Muscle of arm (tissue), 12 donors: ENCODE results near the gene PTCH1. TPM values are rescaled to one million over a fixed set of nuclear protein-coding genes. Genes with fewer than 3 reads are reported as not detected.

Experiments used
- DNase-seq: peaks from one replicate; pipeline ENCODE4 v3.0.0-alpha.2; 2013
- polyA plus RNA-seq, 12 donors: library from polyadenylated mRNA; unstranded; fragments of 120-200 nt; gene quantifications; one replicate each; pipeline ENCODE4 v1.2.1, GENCODE V29; 2013; ENCODE audit not compliant: insufficient read length in 12 of 12

The PTCH1 gene
- polyA plus RNA-seq, 12 donors: 5.2 to 141 (median 8.8) TPM; not detected in 1

DNA sequence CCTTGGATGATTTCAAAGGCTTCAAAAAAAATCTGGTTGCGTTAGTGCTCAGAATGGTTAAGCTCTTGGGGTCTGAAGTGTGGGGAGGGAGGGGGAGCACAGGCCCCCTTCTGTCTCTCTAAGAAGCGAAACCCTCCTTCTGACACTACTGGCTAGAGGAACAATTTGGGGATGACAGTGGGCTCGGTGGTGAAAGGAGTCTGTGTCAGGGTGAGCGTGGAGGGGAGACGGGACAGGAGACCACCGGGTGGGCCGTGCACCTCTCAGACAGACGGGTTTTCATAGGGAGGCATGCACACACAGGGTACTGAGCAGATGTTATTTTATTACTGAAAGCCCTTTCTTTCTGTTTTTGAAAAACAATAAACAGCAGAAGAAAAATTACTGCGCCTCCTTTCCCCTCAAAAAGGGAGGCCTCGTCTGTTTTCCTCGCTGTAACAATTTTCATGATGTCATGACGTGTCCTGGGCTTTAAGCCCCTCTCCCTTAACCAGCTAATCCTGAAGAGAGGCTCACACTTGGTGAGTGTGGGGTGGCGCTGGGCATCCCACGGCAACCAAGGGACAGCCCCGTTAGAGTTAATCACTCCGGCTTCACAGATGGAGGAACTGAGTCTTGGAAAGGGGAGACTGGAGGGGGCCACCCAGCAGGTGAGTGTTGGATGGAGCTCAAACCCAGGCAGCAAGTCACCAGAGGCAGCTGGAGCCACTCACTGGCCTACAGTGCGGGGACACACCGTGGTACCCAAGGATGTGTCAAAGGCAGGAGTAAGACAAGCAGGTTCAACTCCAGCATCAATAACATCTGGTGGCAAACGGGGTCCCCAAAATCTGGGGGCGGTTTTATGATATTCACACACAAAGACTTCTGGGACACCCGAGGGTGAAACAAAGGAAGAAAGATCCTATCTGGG lies 53.4 kb downstream of the PTCH1 start:
- no peak for DNase-seq

DNA sequence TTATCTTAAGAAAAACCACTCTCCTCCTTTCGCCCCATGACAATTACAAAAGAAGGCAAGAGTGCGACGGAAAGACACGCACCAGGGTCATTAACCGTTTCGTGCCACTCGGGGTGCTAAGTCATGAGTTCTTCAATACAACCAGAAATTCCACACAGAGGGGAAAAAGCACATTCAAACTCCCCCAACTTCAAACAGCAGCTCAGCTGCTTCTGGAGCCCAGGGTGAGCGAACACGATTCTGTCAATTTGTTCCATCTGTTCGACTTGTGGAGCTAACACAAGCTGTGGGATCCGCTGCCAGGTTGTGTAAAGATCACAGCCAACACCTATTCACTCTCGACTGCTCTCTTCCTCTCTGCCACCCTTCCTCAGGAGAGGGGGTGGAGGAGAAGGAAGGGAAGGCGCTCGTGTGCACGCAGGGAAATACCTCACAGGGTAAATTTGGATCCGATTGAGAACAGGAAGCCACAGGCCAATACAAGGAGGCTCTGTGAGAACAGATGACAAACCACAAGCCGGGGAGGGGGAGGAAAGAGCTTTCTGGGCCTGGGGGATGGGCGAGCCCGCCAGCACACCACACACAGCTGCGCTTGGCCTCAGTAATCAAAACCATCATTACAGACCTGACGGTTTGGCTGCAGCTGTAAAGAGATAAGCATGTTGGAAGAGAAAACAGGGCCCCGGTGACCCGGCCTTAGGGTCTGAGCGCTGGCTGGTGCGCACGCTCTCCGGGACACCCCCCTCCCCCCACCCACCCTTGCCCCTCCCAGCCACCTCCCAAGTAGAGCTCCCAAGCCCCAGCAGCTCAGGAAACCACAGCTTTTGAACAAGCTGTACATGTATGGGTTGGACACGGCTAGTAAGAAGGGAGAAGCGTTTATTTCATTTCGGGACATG lies 54.3 kb downstream of the PTCH1 start:
- DNase-seq: peak; percentile 82

DNA sequence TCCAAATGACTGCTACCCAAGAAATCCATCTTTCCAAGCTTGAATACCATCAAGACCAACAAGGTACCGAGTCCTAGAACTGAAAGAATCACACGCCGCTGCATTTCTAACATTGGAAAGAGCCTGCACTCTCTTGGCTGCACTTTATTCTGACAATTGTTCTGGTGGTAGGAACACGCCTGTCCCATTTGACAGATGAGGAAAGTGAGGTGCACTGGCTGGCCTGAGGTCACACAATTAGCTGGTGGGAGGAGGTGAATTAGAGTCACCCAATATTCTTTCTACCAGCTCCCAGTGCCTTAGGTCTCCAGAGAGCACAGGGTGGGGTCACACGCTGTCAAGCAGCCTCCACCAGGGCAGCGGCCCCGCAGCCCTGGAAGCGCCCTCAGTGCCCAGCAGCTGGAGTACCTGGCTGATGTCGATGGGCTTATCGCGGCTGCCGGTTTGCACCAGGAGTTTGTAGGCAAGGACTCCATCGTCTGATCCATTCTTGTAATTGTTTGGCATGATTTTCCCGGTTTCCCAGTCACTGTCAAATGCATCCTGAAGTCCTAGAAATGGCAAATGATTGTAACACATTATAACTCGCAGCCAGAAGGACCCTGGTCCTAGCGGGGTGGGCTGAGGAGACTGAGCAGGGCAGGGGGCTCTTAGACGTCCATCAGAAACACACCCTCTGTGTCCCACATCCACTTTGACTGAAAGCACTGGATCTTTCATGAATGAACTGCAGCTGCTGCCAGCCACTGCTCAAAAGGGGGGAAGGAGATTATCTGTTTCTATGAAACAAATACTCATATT lies 55.1 kb downstream of the PTCH1 start:
- no peak for DNase-seq

DNA sequence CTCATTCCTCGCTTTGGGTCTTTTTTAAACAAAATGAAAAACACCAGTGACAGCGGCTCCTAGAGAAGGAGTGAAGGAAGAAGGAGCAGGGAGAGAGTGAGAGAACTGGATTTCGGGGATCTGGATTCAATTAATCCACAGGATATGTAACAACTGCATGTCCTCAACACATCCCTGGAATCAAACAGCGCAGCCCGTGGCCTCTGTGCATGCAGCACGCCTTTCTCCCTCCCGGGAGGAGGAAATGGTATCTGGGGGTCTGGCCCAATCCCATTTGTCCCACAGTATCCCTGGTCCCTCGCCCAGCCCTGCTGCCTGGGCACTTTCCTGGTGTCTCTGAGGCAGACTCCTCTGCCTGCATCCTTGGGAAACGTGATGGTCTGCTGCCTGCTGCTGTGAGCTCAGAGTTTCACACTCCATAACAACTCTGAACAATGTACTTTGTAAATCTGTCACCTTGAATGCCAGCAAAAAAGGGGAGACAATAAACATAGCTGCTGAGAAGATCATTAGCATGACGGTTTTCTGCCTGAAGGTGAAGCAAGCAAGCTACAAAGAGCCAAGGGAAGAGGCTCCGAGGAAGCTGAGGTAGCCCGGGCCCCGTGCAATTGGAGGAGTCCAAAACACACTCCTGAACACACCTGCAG lies 56.1 kb downstream of the PTCH1 start:
- no peak for DNase-seq

DNA sequence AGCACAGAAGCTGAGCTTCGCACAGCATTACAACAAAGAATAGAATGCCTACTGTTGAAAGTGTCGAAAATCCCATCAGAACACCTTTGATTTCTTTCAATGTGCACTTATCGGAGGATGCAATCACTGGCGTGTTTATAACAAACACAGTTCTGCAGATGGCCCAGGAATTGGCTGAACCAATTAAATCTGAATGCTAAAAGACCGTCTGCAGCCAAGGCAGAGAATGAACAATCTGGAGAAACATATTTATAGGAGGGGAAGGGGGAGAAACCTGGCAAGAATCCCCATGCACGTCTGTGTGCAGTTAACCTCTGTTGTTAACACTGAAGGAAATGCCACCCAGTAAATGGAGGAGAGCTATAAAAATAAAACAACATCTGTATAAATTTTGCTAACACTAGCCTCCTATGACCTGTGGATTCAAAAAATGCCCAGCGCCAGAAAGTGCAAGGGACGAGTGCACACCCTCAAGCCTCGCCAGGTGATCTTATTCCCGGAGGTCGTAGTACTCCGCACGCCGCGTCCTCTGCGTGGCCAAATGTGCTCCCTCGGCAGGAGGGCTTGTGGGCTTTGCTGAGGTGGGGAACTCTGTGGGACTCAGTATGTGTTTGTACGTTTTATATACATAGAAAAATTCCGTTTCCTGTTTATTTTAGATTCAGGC lies 56.8 kb downstream of the PTCH1 start:
- no peak for DNase-seq

DNA sequence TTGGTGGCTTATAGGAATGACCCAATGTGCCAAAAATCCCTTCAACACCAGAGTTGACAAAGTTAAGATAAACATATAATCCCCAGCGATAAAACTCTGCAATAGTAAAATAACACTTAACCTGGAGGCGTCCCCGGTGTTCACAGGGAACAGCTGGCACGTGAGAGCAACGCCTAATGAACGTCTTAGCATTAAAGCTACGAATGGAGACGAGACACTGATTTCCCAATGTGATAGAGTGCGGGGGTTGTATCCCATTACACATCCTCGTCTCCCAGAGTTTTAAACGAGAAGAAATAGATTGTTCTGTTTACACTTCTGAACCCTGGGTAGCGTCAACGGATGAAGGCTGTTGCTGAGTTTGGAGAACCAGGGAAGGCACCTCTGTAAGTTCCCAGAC lies 57.6 kb downstream of the PTCH1 start:
- DNase-seq: no peak

DNA sequence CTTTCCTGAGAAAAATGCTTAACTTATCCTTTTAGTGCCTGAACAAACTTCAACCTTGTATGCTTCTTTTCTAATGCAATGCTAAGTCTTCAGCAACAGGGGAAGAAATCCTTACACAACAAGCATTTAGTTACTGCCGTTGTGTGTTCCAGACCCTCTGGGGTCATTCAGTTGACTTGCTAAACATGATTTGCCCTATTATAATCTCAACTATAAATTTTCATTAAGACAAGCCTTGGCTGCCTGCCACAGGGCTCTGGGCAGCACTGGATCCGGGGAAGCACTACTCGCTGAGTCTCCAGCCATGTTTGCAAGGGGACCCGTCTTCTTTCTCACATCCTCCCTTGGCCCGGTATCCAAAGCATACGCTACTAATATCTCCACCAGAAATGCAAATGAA lies 58.1 kb downstream of the PTCH1 start:
- DNase-seq: no peak

GRCh38 chr9:95457769-95458168 lies 59.0 kb downstream of the PTCH1 start:
- no peak for DNase-seq

DNA sequence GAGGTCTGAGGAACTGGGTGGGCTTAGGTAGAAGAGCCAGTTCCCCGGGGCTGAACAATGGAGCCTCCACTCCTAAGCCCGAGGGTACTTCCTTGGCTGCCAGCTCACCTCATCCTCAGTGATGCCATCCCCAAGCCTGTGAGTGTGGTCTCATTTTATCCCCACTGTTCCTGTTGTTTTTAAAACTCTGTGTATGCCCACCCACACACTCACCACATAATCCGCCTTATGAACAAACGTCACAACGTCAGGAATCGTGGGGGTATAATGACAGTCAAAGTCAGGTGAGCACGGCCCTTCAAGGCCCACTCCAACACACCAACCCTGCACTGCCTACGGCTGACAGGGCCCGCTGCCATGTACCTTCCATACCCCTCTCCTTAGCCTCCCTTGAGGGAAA lies 61.1 kb downstream of the PTCH1 start:
- DNase-seq: no peak

- no peak for DNase-seq
These were observed 64.6 kb downstream of the PTCH1 start for GRCh38 chr9:95452176-95452575.

DNA sequence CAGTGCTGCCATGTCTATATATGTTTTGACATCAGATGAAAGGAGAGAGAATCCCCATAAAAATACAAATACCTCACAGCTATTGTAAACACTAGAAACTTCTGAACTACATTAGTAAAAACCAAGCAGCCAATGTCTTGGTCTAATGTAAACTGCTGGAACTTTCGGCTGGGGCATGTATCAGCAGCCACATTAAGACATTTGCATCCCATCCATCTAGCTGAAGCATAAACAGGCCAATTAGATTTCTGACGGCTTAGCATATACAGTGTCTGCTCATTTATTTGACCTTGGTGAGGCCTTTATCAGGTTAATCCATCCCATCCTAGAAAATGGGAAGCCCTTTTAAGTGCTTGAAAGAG lies 65.7 kb downstream of the PTCH1 start:
- no peak for DNase-seq

DNA sequence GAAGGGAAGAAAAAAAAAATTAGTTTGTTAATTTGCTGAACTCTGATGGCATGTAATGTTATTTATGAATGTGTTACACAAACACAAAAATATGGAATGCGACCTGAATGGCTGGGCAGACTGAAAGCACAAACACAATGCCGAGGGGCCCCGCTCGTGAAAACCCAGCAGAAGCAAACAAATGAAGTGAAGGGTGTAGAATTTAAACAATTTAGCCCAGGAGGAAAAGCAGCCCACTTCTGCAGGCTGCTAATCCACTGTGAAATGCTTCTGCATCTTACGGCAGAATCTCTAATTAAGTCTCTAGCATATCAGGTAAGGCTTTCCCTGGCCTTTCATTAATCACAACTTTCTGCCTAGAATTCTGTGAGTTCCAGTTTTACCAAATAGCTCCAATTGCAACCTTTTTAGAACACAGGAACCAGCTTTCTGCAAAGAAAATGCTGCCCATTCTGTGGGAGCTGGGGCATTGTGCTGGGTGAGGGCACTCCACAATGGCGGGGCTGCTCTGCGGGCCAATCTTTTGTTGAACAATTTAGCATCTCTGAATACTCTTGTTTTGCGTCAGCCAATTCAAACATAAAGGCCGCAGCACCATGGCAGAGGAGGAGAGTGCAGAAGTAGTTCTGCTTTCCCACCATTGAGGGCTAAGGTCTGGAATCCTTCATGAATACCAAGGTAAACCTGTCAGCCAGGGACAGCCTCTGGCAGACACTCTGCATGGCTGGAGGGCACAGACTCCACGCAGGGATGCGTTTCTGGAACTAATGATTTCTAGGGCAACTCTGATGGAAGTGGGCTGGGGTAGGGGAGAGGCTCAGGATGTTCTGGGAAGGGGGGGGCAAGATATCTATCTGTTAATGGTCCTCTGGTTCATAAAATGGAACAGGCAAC lies 66.4 kb downstream of the PTCH1 start:
- no peak for DNase-seq

- DNase-seq: no peak
These were observed 67.8 kb downstream of the PTCH1 start for GRCh38 chr9:95449016-95449415.

DNA sequence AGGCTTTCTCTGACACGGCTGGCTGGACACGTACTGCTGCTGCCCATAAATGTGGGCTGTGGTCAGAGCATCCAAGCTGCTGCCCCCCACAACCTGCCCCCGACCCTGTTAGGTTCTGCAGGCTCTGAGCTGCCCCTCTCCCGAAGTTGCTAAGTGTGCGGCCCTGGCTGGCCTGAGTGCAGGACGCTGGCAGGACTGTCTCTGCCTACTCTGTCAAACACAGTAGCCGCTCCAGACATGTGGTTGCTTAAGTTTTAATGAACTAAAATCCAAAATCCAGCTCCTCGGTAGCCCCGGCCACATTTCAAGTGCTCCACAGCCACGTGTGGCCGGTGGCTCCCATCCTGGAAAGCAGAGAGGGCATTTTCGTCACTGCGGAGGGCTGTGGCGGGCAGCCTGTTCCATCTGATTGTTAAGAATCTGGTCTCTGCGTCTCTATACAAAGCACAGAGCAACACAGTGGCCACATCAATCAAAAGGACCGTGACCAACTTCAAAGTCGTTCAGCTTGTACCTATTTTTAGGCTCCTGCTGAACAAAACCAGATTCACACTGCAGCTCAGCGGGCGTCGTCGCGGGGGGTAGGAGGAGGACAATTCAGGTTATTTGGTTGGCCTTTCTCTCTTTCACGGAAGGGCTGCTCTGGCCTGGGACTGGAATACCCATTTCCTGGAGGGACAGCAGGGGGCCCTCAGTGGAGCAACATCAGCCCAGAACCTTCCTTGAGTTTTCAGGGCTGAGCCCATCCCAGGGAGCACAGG lies 68.9 kb downstream of the PTCH1 start:
- no peak for DNase-seq

DNA sequence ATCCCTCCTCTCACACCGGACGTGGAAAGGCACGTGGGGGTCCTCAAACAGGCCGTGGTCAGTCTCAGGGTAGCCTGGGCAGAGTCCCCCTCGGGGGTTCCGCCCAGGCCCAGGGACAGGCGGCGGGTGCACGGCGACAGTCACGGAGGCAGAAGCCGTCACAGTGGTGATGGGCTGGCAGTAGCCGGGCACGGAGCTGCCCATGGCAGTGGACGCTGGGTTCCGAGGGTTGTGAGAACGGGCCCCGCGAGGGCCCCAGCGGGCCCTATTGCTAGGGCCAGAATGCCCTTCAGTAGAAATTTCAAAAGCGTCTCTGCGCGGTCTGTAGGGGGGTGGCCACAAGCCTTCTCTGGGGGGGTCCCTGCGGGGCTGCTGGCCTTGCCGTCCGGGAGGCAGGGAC lies 69.8 kb downstream of the PTCH1 start:
- DNase-seq: no peak

- DNase-seq: no peak
These were observed 70.5 kb downstream of the PTCH1 start for GRCh38 chr9:95446259-95446658.

- DNase-seq: no peak
These were observed 72.6 kb downstream of the PTCH1 start for GRCh38 chr9:95444160-95444559.

GRCh38 chr9:95443301-95443700 lies 73.5 kb downstream of the PTCH1 start:
- no peak for DNase-seq

GRCh38 chr9:95441081-95441480 lies 75.7 kb downstream of the PTCH1 start:
- DNase-seq: no peak
